NB4 (cell line): Measurements from ENCODE around the gene LAMTOR1.
"Not testable (repeated sequence)": the region's sequence is repeated elsewhere in the genome, so short reads cannot be mapped to it uniquely, and the experiment has no call there.

Experiments
- DNase-seq: peaks from one replicate; pipeline ENCODE4 v3.0.0; 2010; ENCODE audit warnings: low read depth
- H3K4me3 ChIP-seq: one replicate; pipeline ENCODE4 v1.5.1; 2011; ENCODE audit warnings: mild to moderate bottlenecking, low read depth, low read length, moderate library complexity
- CTCF ChIP-seq: IDR thresholded peaks from one replicate; pipeline ENCODE4 v1.5.1; 2012; ENCODE audit warnings: low read depth, low read length
- MAX ChIP-seq: IDR thresholded peaks from 2 replicates; pipeline ENCODE4 v1.6.1; 2011; ENCODE audit warnings: low read depth, low read length
- MYC ChIP-seq: IDR thresholded peaks from 2 replicates; pipeline ENCODE4 v1.6.1; 2011; ENCODE audit warnings: low read depth, low read length
- POLR2A ChIP-seq: IDR thresholded peaks from 2 replicates; pipeline ENCODE4 v1.6.1; 2011; ENCODE audit warnings: mild to moderate bottlenecking; ENCODE audit not compliant: insufficient read length; ENCODE audit errors: extremely low read depth

Gene LAMTOR1

DNA sequence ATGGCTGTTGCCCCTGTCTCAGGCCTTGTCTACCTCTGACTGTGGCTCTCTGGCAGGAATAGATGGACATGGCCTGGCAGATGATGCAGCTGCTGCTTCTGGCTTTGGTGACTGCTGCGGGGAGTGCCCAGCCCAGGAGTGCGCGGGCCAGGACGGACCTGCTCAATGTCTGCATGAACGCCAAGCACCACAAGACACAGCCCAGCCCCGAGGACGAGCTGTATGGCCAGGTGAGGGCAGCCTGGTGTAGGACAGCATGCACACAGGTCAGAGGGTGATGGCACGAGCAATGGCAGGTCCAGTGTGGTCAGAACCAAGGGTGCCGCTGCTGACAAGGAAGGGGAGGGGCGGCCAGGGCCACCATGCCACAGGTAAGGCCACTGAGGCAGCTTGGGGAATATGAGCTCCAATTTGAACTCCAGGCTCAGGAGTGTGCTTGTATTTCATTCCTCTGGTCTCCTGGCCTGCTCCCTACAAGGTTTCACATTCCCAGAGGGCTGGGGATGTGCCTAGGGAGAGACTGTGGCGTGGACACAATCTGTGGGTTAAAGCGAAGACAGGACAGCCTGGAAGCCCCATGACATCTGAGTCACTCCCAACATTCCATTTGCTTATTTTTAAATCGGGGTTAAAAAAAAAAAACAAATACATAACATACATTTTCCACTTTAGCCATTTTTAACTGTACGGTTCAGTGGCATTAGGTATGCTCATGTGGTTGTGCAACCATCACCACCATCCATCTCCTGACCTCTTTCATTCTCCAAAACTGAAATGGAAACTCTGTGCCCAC lies 33.0 kb upstream of the LAMTOR1 start:
- DNase-seq = no peak
- H3K4me3 ChIP-seq = no peak overlapping the region
- TF ChIP-seq MAX = no peak
- no peak for TF ChIP-seq MYC
- no peak for TF ChIP-seq POLR2A
- no peak for TF ChIP-seq CTCF

DNA sequence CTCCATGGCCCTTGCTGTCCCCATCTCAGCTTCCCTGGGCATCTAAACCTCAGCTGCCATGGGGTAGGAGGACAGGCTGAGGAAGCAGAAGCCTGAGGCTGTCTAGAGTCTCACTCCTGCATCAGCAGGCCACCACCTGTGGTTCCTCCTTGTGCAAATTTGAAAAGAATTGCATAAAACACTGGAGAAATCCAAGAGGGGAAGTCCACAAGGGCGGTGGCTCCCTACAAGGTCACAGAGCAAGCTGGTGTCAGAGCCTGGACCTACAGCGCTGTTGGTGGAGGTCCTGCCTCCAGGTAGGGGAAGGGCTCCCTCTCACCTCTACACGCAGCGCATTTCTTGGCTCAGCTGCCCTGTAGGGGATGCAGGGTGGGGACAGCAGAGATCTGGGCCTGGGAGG lies 32.4 kb upstream of the LAMTOR1 start, which contains the start of gene FOLR3:
FOLR3 (plus strand) TSS at position 253 of the 400 bp plus-strand sequence. CDS start 228 bp downstream, outside the sequence.
- not testable (repeated sequence) for H3K4me3 ChIP-seq, DNase-seq

DNA sequence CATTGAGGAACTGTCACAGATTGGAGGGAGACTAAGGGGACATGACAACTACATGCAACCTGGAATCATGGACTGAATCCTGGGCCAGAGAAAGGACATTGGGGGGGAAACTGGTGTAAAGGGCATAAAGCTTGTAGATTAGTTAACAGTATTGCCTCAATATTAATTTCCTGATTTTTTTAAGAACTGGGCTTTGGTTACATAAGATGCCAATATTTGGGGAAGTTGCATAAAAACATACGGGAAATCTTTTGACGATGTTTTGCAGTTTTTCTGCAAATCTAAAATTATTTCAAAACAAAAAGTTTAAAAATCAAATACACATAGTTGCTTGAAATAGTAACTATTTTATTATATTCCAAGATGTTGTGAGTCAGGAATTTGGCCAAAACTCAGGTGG lies 29.5 kb upstream of the LAMTOR1 start:
- H3K4me3 ChIP-seq = no peak overlapping the region
- TF ChIP-seq MYC (no peak), MAX (no peak), POLR2A (no peak), CTCF (no peak)
- no peak for DNase-seq

- no peak for TF ChIP-seq MAX
- TF ChIP-seq POLR2A = no peak
- TF ChIP-seq MYC = no peak
- no peak for TF ChIP-seq CTCF
- no peak for DNase-seq
- H3K4me3 ChIP-seq = no peak overlapping the region
These were observed 26.3 kb upstream of the LAMTOR1 start for GRCh38 chr11:72129381-72129780.

DNA sequence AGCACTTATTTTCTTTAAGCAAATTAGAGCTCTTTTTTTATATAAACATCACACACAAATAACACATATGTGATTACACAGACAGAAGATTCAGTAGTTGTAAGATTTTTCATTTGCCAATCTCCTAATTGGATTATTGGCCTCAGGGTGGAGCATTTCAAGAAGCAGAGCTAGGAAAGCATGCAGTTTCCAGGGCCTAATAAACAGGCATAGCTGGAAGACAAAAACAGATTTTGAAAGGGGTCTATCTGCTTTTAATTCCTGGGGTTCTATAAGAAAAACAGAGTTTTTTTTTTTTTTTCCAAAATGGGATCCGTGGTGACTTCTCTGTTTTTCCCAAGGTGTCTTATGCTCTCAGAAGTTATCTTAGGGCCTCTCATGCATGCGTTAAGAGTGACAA lies 24.8 kb upstream of the LAMTOR1 start:
- DNase-seq = no peak
- no peak overlapping the region for H3K4me3 ChIP-seq
- no peak for TF ChIP-seq MYC
- no peak for TF ChIP-seq POLR2A
- TF ChIP-seq MAX = no peak
- TF ChIP-seq CTCF = no peak

DNA sequence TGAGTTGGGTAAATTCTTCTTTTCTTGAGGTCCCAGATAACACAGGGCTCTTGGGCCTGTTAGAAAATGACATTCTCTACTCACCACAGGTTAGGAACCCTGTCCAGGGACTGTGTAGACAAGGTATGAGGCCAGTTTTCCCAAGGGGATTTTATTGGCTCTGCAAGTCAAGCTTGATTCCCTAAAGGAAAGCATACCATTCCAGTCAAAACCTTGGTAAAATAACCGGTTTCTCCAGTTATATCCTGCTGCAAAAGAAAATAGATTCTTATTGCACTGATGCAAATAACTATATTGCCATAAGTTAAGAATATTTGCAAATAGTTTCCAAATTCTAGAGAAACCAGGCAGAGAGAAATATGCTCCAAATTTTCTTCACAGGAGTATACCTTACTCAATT lies 22.9 kb upstream of the LAMTOR1 start:
- no peak for DNase-seq
- no peak overlapping the region for H3K4me3 ChIP-seq
- TF ChIP-seq CTCF (no peak), MAX (no peak), MYC (no peak), POLR2A (no peak)
